Medulla oblongata (tissue), 1 donor: ENCODE results near the gene MCC.
"Not testable (repeated sequence)": the region's sequence is repeated elsewhere in the genome, so short reads cannot be mapped to it uniquely, and the experiment has no call there.

Experiments
- DNase-seq: peaks from one replicate; pipeline ENCODE4 v3.0.0-alpha.2; 2015; ENCODE audit errors: extremely low spot score

Gene MCC

DNA sequence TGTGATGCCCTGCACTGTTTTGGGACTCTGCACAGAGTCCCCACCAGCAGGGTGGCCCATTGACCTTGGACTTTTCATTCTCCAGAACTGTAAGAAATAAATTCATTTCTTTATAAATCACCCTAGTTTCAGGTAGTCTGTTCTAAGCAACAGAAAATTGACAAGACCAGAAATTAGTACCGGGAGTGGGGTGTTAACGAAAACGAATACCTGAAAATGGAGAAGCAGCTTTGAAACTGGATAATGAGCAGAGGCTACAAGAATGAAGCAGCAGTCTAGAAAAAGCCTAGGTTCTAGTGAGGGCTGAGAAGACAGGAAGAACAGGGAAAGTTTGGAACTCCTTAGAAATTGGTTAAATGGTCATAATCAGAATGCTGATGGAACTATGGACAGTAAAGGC lies 2.1 kb upstream of the MCC start:
- DNase-seq: no peak

DNA sequence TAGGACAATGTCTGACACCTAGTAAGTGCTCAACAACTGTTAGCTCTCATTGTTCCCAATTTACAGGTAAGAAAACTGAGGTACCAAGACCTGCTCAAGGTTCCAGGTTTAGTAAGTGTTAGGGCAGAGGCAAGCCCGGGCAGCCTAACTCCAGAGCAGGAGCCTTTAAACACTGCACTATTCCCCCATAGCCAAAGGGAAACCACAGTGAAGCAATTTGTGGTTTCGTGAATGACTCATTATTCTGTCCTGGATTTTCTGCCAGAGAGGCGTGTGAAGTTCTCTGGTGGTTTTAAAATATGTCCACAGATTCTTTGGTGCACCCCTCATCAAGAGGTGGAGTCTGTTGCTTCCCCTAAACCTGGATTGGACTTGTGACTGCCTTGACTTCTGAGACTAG lies 1.0 kb upstream of the MCC start:
- no peak for DNase-seq

- no peak for DNase-seq
These were observed 462 bp upstream of the MCC start for GRCh38 chr5:113488645-113489184.

DNA sequence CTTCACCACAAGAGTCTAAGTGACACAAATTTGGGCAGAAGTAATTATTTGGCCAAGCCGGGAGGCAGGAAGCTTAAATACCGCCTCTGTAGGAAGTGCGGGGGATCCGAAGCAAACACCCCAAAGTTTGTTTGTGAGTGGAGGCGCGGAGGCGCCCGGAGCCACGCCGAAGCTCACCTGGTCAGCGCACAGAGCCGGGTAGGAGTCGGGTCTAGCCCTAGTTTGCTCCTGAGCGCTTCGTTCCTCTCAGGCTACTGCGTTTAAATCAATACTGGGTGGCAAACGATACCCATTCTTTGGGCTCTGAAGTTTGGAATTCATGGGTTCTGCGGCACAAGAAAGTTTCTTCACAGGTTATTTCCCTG lies 855 bp downstream of the MCC start:
- DNase-seq: no peak

GRCh38 chr5:113480243-113480642 lies 8.0 kb downstream of the MCC start:
- no peak for DNase-seq

DNA sequence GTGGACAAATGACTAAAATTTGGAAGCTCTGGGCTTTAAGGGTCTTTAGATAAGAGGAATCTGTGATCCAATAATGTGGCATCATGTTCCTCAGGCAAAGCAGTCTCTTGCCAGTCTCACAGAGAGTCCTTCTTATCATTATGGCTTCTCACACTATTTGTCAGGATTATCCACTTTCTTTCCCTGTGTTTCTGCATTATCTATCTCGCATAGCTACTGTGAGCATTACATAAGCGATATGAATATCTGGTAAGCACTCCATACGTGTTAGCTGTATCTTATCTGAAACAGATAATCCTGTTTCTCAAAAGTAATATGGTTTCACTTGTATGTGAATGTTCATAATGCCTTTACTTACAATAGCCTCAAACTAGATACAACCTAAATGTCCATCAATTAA lies 9.6 kb downstream of the MCC start:
- no peak for DNase-seq

DNA sequence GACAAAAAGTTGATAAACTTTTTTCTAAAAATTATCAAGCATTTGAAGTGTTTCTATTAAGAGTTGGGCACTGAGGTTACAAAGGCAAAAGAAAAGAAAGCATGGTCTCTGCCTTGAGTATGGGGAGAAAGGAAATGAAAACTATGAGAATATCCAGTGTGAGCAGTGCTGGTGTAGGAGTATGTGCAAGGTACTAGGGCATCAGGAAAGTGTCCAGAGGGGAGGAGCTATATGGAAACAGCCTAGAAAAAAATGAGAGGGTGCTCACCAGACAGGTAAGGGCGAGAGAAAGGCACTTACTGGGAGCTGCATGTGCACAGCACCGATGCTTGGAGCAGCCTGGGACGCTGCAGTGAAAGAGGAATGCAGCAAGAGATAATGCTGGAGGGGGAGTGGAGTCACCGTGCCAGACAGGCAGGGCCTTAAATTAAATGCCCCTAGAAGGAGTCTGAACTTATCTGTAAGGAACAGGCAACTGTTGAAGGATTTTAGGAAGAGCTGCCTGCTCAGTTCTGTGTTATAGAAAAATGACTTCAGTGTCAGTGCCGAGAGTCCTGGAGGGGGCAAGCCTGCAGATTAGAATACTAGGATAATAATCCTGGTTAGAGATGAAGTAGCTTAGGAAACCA lies 14.0 kb downstream of the MCC start:
- DNase-seq: no peak

DNA sequence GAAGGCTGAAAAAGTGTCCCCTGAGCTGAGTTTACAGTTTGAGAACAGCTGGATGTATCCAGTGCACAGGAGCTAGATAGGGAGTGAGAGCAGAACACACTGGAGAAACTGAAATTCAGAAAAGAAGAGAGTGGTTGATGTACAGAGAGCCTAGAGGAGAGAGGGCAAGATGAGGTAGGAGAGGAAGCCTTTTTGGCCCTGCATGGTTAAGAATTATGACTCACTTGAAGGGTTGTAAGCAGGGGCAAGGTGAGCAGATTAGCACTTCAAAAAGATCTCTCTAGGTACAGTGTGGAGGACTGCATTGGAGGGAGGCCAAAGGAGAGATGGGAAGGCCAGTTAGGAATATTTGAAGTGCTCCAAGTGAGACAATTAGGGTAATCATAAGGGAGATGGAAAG lies 25.2 kb downstream of the MCC start:
- DNase-seq: no peak

GRCh38 chr5:113457106-113457505 lies 31.1 kb downstream of the MCC start:
- not testable (repeated sequence) for DNase-seq

DNA sequence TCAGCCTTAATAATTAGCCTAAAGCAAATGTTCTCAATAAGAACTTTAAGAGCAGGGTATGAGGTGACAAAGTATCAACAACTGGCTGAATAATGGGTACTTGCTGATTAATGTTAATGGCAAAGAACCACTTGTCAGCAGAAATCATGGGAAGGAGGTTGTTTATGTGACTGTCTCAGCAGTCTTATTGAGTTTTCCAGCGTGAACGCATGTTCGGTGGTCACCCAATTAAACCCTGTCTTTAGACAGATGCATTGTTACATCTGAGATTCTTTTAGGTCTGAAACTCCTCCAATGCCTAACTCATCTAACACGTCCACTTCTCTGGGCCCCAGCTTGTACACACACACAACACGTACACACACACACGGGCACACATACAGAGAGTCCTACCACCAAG lies 35.3 kb downstream of the MCC start:
- DNase-seq: no peak

- DNase-seq: no peak
These were observed 36.5 kb downstream of the MCC start for GRCh38 chr5:113451797-113452196.

- no peak for DNase-seq
These were observed 37.3 kb downstream of the MCC start for GRCh38 chr5:113450929-113451328.

DNA sequence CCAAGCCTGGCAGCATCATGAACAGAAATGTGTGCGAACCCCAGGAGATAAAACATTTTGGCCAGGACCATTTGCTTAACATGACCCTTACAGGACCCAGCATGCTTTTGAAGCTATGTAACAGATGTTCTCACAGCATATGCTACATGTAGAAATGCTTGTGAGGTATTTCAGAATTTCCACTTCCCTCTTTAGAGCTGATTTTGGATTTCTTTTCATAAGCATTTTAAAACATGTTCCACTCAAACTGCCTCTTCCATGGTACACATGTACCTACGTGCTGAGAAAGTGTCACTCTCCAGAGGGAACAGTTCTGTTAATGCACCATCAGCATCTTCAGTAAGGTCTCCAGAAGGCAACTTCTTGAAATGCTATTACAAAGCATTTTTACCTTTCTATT lies 37.8 kb downstream of the MCC start:
- no peak for DNase-seq

DNA sequence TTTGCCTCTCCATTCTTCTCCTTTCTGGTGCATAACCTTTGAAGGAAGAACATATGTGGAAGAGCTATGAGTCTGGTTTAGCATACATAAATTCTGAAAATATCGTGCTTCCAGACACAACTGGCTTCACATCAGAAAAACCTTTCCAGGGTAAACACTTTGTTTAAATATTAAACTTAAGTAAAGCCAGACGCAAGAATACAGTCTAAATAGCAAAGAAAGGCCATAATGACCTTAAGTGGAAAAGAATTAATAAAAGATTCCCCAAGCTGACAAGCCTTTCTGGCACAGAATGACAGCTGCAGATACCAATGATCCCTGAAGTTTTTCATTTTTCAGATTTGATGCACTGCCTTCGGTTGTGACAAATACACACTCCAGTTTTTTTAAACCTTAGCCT lies 40.0 kb downstream of the MCC start:
- no peak for DNase-seq

- DNase-seq: no peak
These were observed 40.7 kb downstream of the MCC start for GRCh38 chr5:113447498-113448050.

GRCh38 chr5:113446358-113446927 lies 41.8 kb downstream of the MCC start:
- DNase-seq: no peak

- no peak for DNase-seq
These were observed 51.1 kb downstream of the MCC start for GRCh38 chr5:113437111-113437510.

DNA sequence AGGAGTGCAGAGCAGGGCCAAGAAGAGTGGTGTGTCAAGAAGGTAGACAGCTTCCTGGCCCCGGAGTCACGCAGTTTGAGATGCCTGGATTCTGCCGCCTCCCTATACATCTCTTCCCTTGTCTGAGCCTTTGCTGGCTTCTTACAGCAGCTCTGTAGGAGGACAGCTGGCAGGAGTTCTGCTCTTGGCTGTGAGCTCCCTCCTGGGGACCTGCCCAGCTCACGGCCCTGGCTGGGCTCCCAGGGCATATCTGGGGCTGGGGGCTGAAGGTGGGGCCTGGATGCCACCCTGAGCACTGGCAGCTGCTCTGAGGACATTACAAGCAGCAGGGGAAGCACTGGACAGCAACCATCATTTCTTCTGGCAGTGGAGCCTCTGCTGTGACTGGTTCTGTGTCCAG lies 52.7 kb downstream of the MCC start:
- no peak for DNase-seq

DNA sequence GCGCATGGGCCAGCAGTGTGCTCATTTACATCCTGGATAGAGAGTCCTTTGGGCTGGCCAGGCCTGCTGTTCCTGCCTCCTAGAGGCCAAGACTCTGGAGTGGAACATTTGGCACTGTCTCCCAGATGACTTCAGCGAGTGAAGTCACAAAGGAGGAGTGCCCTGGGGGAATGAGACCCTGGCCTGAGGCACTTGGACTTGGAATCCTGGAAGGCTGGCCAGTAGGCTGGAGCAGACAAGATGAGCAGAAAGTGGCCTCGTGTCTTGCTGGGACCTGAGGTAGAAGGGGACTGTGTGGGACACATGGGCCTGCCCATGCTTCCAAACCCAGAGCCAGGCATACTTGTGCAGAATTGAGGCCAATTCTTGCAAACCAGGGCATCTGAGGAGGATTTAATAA lies 53.4 kb downstream of the MCC start, which contains the start of gene TSSK1B:
Gene TSSK1B (minus strand): TSS at position 101 of the 400 bp plus-strand sequence. CDS start 150 bp downstream, outside the sequence.
- no peak for DNase-seq

DNA sequence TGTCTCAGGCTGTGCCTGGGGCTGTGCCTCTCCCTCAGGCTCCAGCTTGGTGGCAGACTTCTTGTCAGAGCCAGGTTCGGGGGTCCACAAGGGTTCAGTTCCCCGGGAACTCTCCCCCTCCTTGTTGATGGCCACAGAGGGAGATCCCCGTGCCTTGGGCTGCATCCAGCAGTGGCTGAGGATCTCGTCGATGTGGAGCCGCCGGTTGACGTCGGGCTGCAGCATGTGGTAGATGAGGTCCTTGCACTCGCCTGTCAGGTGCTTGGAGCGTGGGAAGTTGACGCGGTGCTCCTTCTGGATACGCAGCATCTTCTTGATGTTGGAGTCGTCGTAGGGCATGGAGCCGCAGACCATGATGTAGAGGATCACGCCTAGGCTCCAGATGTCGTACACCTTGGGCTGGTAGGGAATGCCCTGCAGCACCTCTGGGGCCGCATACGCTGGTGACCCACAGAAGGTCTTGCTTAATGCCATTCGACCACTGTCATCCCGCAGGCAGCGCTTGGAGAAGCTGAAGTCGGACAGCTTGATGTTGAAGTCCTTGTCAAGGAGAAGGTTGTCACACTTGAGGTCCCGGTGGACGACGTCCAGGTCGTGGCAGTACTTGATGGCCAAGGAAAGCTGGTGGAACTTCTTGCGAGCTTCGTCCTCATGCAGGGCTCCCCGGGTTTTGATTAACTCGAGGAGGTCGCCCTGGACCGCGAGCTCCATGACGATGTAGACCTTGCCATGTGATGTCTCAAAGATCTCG lies 54.2 kb downstream of the MCC start:
- DNase-seq: no peak

DNA sequence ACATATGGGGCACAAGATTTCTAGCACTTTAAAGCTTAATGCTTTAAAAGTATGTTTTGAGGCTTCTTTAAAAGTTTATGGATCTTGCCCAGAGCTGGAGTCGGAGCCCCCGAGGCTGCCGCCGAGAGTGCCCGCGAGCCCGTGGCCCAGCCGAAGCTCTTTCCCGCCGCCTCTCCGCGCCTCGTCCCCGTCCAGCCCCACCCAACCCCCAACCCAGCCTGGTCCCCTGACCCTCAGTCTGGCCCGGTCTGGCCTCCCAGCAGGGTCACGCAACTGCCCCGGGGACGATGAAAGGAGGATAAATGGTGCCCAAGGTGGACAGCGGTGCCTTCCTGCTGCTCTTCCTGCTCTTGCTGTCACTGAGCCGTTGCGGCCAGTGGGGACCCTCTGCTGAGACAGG lies 55.2 kb downstream of the MCC start:
- DNase-seq: no peak

DNA sequence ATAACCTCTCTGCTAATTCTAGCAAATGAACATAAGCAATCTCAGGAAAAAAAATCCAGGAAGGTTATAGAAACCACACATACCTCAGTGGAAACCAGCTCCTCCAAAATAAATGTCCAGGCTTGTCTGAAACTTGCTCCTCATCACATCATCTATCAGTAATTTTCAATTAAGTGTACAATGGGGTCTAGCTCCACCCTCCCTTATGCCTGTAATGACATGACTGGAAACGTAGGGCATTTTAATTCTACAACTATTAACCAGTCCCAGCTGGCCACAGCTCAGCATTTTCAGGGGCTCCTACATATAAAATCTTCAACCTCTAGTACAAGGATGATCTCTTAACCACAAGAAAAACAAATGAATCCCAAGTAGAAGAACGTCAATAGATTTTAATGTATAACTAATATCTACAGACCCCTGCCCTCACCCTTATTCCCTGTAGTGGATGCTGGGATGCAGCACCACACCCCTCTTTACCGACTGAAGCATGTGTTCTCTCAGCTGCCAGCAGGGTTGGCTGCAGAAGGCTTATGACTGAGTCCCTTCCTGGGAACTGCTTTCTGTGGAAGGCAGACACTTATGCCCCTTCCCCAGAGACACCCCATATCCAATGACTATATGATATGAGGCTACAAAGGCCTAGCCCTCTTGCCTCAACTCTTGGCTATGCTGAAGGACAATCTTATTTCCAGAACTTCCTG lies 60.2 kb downstream of the MCC start:
- no peak for DNase-seq
